HepG2 (cell line): ENCODE results near the gene IMPDH1. TPM values are rescaled to one million over a fixed set of nuclear protein-coding genes. Genes with fewer than 3 reads are reported as not detected.

ENCODE experiments used
- AGO1 ChIP-seq: fragments of 200-400 bp; formaldehyde crosslinking; IDR thresholded peaks from 2 replicates; pipeline ENCODE4 v1.6.1; 2017; ENCODE audit warnings: mild to moderate bottlenecking, low read depth, low read length, moderate library complexity; ENCODE audit not compliant: poor library complexity, severe bottlenecking
- ETV5 ChIP-seq: IDR thresholded peaks from 2 replicates; pipeline ENCODE4 v1.6.1; 2018; ENCODE audit warnings: missing biosample characterization, missing genetic modification reagents, inconsistent platforms, borderline replicate concordance
- HNRNPL ChIP-seq: fragments of 200-400 bp; formaldehyde crosslinking; IDR thresholded peaks from 2 replicates; pipeline ENCODE4 v1.6.1; 2017; ENCODE audit warnings: mild to moderate bottlenecking, low read depth, low read length
- KDM5A ChIP-seq: fragments of 200-600 bp; sonication (generic); IDR thresholded peaks from 2 replicates; pipeline ENCODE4 v1.7.0; 2018; ENCODE audit warnings: antibody characterized with exemption, mild to moderate bottlenecking, low read length, borderline replicate concordance
- MED8 ChIP-seq: sonication (generic); formaldehyde crosslinking; IDR thresholded peaks from 2 replicates; pipeline ENCODE4 v1.8.1; 2023; ENCODE audit warnings: mild to moderate bottlenecking, missing genetic modification reagents; ENCODE audit not compliant: insufficient replicate concordance
- MEIS1 ChIP-seq: sonication (generic); formaldehyde crosslinking; IDR thresholded peaks from 2 replicates; pipeline ENCODE4 v1.9.0; 2021; ENCODE audit warnings: mild to moderate bottlenecking, missing genetic modification reagents, moderate library complexity, borderline replicate concordance
- PHB2 ChIP-seq: fragments of 450-650 bp; IDR thresholded peaks from 2 replicates; pipeline ENCODE4 v1.6.1; 2018; ENCODE audit not compliant: partially characterized antibody
- ZBTB33 ChIP-seq: sonication (generic); formaldehyde crosslinking; IDR thresholded peaks from 2 replicates; pipeline ENCODE4 v1.4.0; 2020; ENCODE audit warnings: missing genetic modification reagents
- ZNF124 ChIP-seq: sonication (generic); formaldehyde crosslinking; IDR thresholded peaks from 2 replicates; pipeline ENCODE4 v1.4.0; 2020; ENCODE audit warnings: missing genetic modification reagents
- ZNF136 ChIP-seq: sonication (generic); formaldehyde crosslinking; IDR thresholded peaks from 2 replicates; pipeline ENCODE4 v1.8.1; 2022; ENCODE audit warnings: low read depth, mild to moderate bottlenecking, moderate library complexity, missing genetic modification reagents
- ZNF720 ChIP-seq: sonication (generic); formaldehyde crosslinking; IDR thresholded peaks from 2 replicates; pipeline ENCODE4 v1.4.0; 2020; ENCODE audit warnings: missing genetic modification reagents
- polyA plus RNA-seq, 8 experiments: library from polyadenylated mRNA; depleted of rRNA in 3 of 8; stranded (reverse) in 7 of 8; unstranded in 1 of 8; fragments of >200 nt; fragmentation: Illumina TruSeq in 4 of 8; extraction: Trizol in 4 of 8; gene quantifications; 2 replicates each; pipeline versions ENCODE4 v1.2.1 to v1.2.3, GENCODE V29; 2011 to 2016; ENCODE audit warnings: low read depth in 4 of 8, missing spikeins in 1 of 8, mixed read lengths in 1 of 8; ENCODE audit not compliant: insufficient read depth in 1 of 8
- total RNA-seq, 5 experiments: library from RNA; depleted of rRNA; stranded (reverse); fragments of >200 nt; fragmentation: Illumina TruSeq; extraction: Trizol; gene quantifications; 2 replicates each; pipeline ENCODE4 v1.2.3, GENCODE V29; 2016; ENCODE audit warnings: low read depth in 1 of 5
- TF ChIP-seq, protein P1 (sequence below): sonication (generic); formaldehyde crosslinking; IDR thresholded peaks from 2 replicates; pipeline ENCODE4 v1.8.1; 2023; ENCODE audit warnings: mild to moderate bottlenecking, missing genetic modification reagents
- TF ChIP-seq, protein P2 (sequence below): sonication (generic); formaldehyde crosslinking; IDR thresholded peaks from 2 replicates; pipeline ENCODE4 v1.8.1; 2023; ENCODE audit warnings: mild to moderate bottlenecking, missing genetic modification reagents
- TF ChIP-seq, protein P3 (sequence below): sonication (generic); formaldehyde crosslinking; IDR thresholded peaks from 2 replicates; pipeline ENCODE4 v1.4.0; 2020; ENCODE audit warnings: missing genetic modification reagents
- TF ChIP-seq, protein P4 (sequence below): sonication (generic); formaldehyde crosslinking; IDR thresholded peaks from 2 replicates; pipeline ENCODE4 v1.4.0; 2020; ENCODE audit warnings: missing genetic modification reagents

The IMPDH1 gene
- total and polyA plus RNA-seq, 2 of the 13 experiments (the other 11 are each of a cell fraction or from before 2014, with no cell fraction given): 22.8 to 34.0 TPM

DNA sequence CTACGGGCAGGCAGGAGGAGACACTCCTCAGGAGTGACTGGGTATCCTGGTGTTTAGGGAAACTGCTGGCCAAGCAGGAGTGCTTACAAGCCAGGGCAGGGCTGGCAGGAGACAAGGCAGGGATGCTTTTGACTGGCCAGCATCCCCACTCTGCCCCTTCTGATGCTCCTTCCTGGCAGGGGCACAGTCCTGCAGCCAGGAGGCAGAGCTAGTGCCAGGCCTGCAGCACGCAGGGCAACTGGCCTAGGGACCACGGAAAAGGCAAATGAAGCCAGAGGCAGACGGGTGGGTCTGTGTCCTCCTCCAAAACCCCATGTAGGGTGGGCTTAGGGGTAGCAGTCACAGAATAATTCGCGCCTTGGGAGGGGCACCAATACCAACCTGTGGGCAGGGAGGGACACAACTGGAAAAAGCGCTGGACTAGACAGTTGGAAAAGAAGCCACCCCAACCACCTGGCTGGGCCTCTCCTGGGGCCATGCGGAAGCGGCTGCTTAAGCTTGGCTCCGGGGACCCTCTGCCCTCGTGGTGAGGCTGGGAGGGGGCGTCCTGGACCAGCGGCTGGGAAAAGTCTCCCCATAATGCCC lies 4.8 kb downstream of the IMPDH1 start (continued):
- TF ChIP-seq, protein P1, sequence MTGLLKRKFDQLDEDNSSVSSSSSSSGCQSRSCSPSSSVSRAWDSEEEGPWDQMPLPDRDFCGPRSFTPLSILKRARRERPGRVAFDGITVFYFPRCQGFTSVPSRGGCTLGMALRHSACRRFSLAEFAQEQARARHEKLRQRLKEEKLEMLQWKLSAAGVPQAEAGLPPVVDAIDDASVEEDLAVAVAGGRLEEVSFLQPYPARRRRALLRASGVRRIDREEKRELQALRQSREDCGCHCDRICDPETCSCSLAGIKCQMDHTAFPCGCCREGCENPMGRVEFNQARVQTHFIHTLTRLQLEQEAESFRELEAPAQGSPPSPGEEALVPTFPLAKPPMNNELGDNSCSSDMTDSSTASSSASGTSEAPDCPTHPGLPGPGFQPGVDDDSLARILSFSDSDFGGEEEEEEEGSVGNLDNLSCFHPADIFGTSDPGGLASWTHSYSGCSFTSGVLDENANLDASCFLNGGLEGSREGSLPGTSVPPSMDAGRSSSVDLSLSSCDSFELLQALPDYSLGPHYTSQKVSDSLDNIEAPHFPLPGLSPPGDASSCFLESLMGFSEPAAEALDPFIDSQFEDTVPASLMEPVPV: no peak
- TF ChIP-seq MEIS1 (0 out of 2 replicates have a peak, but pooled peaks have one; percentile 16), AGO1 (no peak), ETV5 (no peak), ZNF136 (CRISPR knock-in tag) (no peak), MED8 (CRISPR knock-in tag) (no peak), ZNF720 (no peak), ZNF124 (CRISPR knock-in tag) (no peak), ZBTB33 (CRISPR knock-in tag) (no peak), KDM5A (no peak), HNRNPL (peak; percentile 89), PHB2 (no peak)
- TF ChIP-seq, protein P2, sequence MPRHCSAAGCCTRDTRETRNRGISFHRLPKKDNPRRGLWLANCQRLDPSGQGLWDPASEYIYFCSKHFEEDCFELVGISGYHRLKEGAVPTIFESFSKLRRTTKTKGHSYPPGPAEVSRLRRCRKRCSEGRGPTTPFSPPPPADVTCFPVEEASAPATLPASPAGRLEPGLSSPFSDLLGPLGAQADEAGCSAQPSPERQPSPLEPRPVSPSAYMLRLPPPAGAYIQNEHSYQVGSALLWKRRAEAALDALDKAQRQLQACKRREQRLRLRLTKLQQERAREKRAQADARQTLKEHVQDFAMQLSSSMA (CRISPR knock-in tag): 0 out of 2 replicates have a peak, but pooled peaks have one; percentile 24
- TF ChIP-seq, protein P3, sequence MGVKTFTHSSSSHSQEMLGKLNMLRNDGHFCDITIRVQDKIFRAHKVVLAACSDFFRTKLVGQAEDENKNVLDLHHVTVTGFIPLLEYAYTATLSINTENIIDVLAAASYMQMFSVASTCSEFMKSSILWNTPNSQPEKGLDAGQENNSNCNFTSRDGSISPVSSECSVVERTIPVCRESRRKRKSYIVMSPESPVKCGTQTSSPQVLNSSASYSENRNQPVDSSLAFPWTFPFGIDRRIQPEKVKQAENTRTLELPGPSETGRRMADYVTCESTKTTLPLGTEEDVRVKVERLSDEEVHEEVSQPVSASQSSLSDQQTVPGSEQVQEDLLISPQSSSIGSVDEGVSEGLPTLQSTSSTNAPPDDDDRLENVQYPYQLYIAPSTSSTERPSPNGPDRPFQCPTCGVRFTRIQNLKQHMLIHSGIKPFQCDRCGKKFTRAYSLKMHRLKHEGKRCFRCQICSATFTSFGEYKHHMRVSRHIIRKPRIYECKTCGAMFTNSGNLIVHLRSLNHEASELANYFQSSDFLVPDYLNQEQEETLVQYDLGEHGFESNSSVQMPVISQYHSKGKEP (CRISPR knock-in tag): no peak
- TF ChIP-seq, protein P4, sequence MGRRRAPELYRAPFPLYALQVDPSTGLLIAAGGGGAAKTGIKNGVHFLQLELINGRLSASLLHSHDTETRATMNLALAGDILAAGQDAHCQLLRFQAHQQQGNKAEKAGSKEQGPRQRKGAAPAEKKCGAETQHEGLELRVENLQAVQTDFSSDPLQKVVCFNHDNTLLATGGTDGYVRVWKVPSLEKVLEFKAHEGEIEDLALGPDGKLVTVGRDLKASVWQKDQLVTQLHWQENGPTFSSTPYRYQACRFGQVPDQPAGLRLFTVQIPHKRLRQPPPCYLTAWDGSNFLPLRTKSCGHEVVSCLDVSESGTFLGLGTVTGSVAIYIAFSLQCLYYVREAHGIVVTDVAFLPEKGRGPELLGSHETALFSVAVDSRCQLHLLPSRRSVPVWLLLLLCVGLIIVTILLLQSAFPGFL: no peak
